GM21423 (cell line): ENCODE measurements around the gene RP2.

Experiments used
- ATAC-seq: cut with Tn5 transposase; IDR thresholded peaks from one replicate; pipeline ENCODE4 v1.9.1; 2021; ENCODE audit warnings: mild to moderate bottlenecking, moderate library complexity; ENCODE audit not compliant: unreplicated experiment

Gene RP2

GRCh38 chrX:46917622-46918021 lies 80.8 kb downstream of the RP2 start:
- ATAC-seq = no peak

DNA sequence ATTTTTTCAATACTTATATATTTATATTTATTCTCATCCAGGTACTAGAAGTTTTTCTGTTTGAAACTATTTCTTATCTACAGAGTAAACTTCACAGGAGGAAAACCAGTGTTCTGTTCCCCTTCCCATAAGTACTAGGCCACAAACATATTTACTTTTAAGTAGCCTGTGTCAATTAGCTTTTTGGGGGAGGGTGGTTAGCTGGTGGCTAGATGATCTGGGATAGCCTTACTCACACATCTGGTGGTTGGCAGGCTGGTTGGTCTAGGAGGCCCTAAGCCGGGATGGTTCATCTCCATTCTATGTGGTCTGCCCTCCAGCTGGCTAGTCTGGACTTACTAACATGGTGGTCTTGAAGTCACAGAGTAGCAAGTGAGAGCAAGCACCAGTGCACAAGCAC lies 81.6 kb downstream of the RP2 start:
- no peak for ATAC-seq

DNA sequence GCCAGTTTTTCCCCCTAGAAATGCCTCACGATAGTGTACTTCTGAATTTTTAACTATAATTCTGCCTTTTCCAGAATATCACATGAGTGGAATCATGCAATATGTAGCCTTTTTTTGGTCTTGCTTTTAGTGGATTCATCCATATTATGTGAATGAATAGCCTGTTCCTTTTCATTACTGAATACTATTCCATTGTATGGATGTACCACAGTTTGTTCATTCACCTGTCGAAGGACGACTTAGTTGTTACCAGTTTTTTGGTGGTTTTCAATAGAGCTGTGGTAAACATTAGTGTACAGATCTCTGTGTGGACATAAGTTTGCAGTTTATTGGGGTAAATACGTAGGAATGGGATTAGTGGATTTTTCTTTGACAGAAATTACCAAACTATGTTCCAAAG lies 83.4 kb downstream of the RP2 start:
- ATAC-seq = no peak

GRCh38 chrX:46922611-46923010 lies 85.8 kb downstream of the RP2 start:
- ATAC-seq = no peak

DNA sequence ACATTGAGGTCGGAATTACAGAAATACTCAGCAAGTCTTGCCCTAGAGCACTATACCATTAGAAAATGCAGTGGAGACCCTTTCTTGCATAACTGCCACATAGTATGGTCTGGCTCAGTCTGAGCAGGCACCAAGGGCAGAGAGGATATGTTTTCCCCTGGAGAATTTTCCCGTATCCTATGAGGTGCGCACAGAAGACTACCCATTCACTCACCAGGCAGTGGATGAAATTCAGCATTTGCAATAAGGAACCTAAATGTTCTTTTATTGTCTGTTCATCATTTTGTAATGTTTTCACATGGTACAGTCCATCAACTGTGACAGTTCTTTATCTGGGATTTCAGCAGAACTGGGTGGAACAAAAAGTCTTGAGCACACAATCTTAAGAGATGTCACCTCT lies 90.9 kb downstream of the RP2 start:
- no peak for ATAC-seq

- no peak for ATAC-seq
Observed at GRCh38 chrX:46929439-46930261, 92.8 kb downstream of the RP2 start.
